Thyroid gland (tissue), 4 donors: ENCODE data around the gene SLC25A52. TPM values are rescaled to one million over a fixed set of nuclear protein-coding genes. Genes with fewer than 3 reads are reported as not detected.

Experiments used
- DNase-seq, 2 donors: peaks; one replicate each; pipeline ENCODE4 v3.0.0-alpha.2; 2019
- H3K27ac ChIP-seq, 3 donors: fragments of 200-600 bp; sonication (generic); 1 replicate in 2 of 3; 2 replicates in 1 of 3; pipeline ENCODE4 v1.5.1; 2016 to 2019; ENCODE audit warnings: mild to moderate bottlenecking in 1 of 3, moderate library complexity in 1 of 3
- H3K27me3 ChIP-seq: fragments of 200-600 bp; sonication (generic); one replicate; pipeline ENCODE4 v1.5.1; 2019
- H3K36me3 ChIP-seq, 2 donors: fragments of 200-600 bp; sonication (generic); one replicate each; pipeline ENCODE4 v1.5.1; 2016 to 2019
- H3K4me1 ChIP-seq, 2 donors: fragments of 200-600 bp; sonication (generic); one replicate each; pipeline ENCODE4 v1.5.1; 2017 to 2019
- H3K4me3 ChIP-seq, 3 donors: fragments of 200-600 bp; sonication (generic); replicated peaks in 1 of 3; 1 replicate in 2 of 3; 2 replicates in 1 of 3; pipeline ENCODE4 v1.5.1; 2016; ENCODE audit warnings: mild to moderate bottlenecking in 1 of 3
- H3K9me3 ChIP-seq: fragments of 200-600 bp; sonication (generic); one replicate; pipeline ENCODE4 v1.5.1; 2017
- POLR2A ChIP-seq, 2 donors: fragments of 450-650 bp; IDR thresholded peaks; one replicate each; pipeline ENCODE4 v1.6.1; 2017; ENCODE audit warnings: antibody characterized with exemption in 2 of 2, mild to moderate bottlenecking in 2 of 2, moderate library complexity in 1 of 2
- WGBS, 2 donors: methylation state at CpG; one replicate each; pipeline ENCODE4 v1.1.5; 2017; 5-methylcytosine and 5-hydroxymethylcytosine counted together
- intact Hi-C: fragments of 100-400 bp; cut with DNase I; formaldehyde crosslinking; loops from one replicate; pipeline ENCODE4 v1.15.1; 2023
- total RNA-seq, 4 donors: library from RNA; depleted of rRNA; stranded (reverse); fragments of >200 nt; gene quantifications; one replicate each; pipeline ENCODE4 v1.2.3, GENCODE V29; 2016
- TF ChIP-seq, protein P1 (sequence below), 6 experiments: fragments of 200-600 bp in 3 of 6; fragments of 450-650 bp in 3 of 6; sonication (generic) in 3 of 6; IDR thresholded peaks; one replicate each; pipeline ENCODE4 v1.5.1; 2016 to 2019; ENCODE audit warnings: antibody characterized with exemption in 6 of 6, mild to moderate bottlenecking in 2 of 6, inconsistent platforms in 1 of 6, moderate library complexity in 1 of 6

The SLC25A52 gene
- total RNA-seq, 4 donors from 2014 or later, result 1.2 TPM; not detected in 3

DNA sequence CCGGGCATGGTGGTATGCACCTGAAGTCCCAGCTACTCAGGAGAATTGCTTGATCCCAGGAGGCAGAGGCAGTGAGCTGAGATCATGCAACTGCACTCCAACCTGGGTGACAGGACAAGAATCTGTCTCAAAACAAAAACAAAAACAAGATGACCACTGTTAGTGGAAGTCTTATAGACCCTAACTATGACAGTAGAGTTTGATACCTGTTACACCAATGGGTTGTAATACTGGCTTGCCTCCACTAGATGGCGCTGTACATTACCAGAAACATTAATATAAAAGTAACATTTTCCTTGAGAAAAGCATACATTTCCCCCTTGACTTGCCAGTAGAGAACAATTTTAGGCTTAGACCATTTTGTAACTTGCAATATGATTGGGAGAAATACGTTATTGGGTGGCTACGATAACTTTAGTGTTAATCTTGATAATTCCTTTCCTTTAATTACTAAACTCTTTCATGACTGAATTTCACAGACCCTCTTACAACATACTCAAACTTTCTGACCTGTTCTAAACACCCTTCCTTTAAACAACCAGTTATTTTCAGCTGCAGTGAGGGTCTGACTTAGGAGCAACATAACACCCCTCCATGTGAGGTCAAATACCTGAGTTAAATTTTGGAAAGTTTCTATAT lies 19.5 kb downstream of the SLC25A52 start:
- intact Hi-C loops, result loop anchor here (5.0 kb wide), 2 partner anchors 81 to 236 kb away; no protein-coding TSS in a partner anchor
- WGBS, 2 donors, result 66 to 67% methylated on average over 4 of the region's 4 CpGs
- Histone ChIP-seq H3K4me3 (no peak overlapping the region), H3K36me3 (no peaks in the 10 kb centered on the region), H3K27me3 (no peaks in the 10 kb centered on the region), H3K4me1 (no peaks in the 10 kb centered on the region), H3K27ac (no peak overlapping the region), H3K9me3 (no peaks in the 10 kb centered on the region)
- peak; percentile 42 to 51 for DNase-seq
- no peak for TF ChIP-seq POLR2A (IDR thresholded peaks at IDR 0.05)
- TF ChIP-seq, protein P1, sequence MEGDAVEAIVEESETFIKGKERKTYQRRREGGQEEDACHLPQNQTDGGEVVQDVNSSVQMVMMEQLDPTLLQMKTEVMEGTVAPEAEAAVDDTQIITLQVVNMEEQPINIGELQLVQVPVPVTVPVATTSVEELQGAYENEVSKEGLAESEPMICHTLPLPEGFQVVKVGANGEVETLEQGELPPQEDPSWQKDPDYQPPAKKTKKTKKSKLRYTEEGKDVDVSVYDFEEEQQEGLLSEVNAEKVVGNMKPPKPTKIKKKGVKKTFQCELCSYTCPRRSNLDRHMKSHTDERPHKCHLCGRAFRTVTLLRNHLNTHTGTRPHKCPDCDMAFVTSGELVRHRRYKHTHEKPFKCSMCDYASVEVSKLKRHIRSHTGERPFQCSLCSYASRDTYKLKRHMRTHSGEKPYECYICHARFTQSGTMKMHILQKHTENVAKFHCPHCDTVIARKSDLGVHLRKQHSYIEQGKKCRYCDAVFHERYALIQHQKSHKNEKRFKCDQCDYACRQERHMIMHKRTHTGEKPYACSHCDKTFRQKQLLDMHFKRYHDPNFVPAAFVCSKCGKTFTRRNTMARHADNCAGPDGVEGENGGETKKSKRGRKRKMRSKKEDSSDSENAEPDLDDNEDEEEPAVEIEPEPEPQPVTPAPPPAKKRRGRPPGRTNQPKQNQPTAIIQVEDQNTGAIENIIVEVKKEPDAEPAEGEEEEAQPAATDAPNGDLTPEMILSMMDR (IDR thresholded peaks at IDR 0.05), result peak; percentile 69 to 92 (median 79)

DNA sequence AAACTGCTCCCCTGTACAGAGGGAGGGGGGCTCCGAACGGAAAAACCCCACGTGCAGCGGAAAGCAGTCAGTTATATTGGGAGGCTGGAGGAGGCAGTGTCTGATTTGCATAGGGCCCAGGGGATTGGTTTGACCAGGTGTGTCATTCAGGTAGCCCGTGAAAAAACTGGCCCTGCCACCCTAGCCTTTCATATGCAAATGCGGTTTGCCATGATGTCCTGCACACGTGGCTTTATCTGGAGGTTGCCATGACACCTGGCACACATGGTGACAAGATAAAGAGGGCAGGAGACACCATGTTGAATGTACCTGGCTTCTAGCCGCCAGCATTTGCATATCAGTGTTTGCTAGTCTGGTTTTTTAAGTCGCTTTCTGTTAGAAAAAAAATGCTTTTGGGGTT lies 20.5 kb downstream of the SLC25A52 start:
- TF ChIP-seq, protein P1 (IDR thresholded peaks at IDR 0.05), result no peak
- TF ChIP-seq POLR2A (IDR thresholded peaks at IDR 0.05), result no peak
- Histone ChIP-seq H3K9me3 (no peaks in the 10 kb centered on the region), H3K27me3 (no peaks in the 10 kb centered on the region), H3K36me3 (no peaks in the 10 kb centered on the region), H3K4me1 (no peaks in the 10 kb centered on the region), H3K4me3 (no peak overlapping the region), H3K27ac (no peak overlapping the region)
- WGBS, 2 donors, result 86 to 93% methylated on average over 9 of the region's 9 CpGs
- intact Hi-C loops, result loop anchor here (5.0 kb wide), 2 partner anchors 82 to 237 kb away; no protein-coding TSS in a partner anchor
- DNase-seq, result no peak

DNA sequence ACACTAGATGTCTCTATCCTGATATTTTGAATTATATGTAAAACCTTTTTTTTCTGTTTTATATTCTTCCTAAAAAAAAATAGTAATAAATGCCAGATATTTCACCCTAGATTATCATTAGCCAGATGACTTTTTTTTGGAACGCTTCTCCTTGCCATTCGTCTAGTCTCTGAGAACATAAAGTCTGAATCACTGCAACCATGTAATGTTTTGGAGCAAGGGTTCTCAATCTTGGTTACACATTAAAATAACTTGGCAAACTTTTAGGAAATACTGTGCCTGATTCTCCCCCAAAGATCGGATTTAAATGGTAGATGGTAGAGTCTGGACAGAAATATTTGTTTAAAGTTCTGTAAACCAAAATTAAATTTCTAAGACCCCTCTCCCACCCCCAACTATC lies 21.0 kb downstream of the SLC25A52 start:
- H3K27me3 ChIP-seq, result no peaks in the 10 kb centered on the region
- H3K9me3 ChIP-seq, result no peaks in the 10 kb centered on the region
- no peak for DNase-seq
- no peak overlapping the region for H3K27ac ChIP-seq
- H3K4me3 ChIP-seq, result no peak overlapping the region
- 89 to 92% methylated on average over 3 of the region's 3 CpGs for WGBS, 2 donors
- intact Hi-C loops, result loop anchor here (5.0 kb wide), 2 partner anchors 83 to 238 kb away; no protein-coding TSS in a partner anchor
- H3K4me1 ChIP-seq, result no peaks in the 10 kb centered on the region
- H3K36me3 ChIP-seq, result no peaks in the 10 kb centered on the region
- TF ChIP-seq, protein P1 (IDR thresholded peaks at IDR 0.05), result no peak
- no peak for TF ChIP-seq POLR2A (IDR thresholded peaks at IDR 0.05)

DNA sequence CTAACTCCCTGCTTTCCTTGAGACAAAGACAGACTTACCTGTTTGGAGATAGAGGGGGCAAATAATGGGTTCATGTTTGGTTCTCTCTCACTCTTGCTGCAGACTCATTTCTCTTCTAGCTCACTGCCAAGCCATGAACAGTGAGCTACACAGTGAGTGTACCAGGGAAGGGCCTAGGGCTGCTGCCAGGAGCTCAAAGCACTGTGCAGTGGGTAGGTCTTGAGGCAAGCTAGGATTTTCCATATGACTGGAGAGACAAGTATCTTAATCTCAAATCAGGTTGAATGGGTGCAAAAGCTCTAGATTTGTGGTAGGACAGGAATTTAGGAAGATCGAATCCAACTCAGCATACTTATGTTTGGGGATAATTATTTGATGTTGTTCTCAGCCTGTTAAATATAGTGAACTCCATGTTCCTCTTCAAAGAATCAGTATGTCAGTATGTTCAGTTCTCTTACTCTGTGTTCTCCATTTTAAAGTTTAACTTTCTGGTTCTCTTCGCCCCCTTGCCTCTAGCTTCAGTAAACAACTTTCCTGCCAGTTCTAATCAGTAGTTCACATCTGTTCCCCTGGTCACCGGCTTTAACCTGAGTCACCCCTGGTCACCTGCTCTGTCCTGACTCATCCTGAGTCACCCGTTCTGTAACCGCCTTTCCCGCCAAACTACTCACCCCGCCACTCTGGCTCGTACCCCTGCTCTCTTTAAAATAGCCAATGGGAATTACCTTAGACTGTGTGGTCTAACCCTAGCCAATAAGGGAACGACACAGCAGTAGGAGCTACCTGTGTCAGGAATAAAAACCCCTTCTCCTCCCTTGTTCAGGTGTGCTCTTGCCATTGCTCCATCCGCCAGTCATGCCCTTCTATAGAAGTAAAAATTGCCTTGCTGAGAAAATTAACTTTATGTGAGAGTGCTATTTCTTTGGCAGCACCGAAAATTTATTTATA lies 21.9 kb downstream of the SLC25A52 start:
- TF ChIP-seq POLR2A (IDR thresholded peaks at IDR 0.05), result no peak
- TF ChIP-seq, protein P1 (IDR thresholded peaks at IDR 0.05), result no peak
- Histone ChIP-seq H3K4me3 (no peak overlapping the region), H3K9me3 (no peaks in the 10 kb centered on the region), H3K27ac (no peak overlapping the region), H3K36me3 (no peaks in the 10 kb centered on the region), H3K27me3 (no peaks in the 10 kb centered on the region), H3K4me1 (no peaks in the 10 kb centered on the region)
- WGBS, 2 donors, result 94 to 95% methylated on average over 11 of the region's 11 CpGs
- intact Hi-C loops, result no loop called here
- no peak for DNase-seq
